Stimulated activated naive CD8-positive, alpha-beta T cell treated with anti-CD3 and anti-CD28 coated beads, Interleukin-15, Interleukin-2, amounts not matched to agents 100 ng/mL and 50 ng/mL, for 24 hours (primary cell): ENCODE measurements around the gene IGF2BP3.

ENCODE experiments used
- H3K27ac Mint-ChIP-seq: one replicate; pipeline ENCODE4 v1.8.0; 2021; ENCODE audit warnings: mild to moderate bottlenecking, mixed read lengths
- H3K27me3 Mint-ChIP-seq: one replicate; pipeline ENCODE4 v1.8.0; 2021; ENCODE audit warnings: mixed read lengths
- H3K36me3 Mint-ChIP-seq: one replicate; pipeline ENCODE4 v1.8.0; 2021; ENCODE audit warnings: low read depth, mixed read lengths
- H3K4me1 Mint-ChIP-seq: one replicate; pipeline ENCODE4 v1.8.0; 2021; ENCODE audit warnings: low read depth, mixed read lengths
- H3K4me3 Mint-ChIP-seq: one replicate; pipeline ENCODE4 v1.8.0; 2021; ENCODE audit warnings: mild to moderate bottlenecking, mixed read lengths
- H3K9me3 Mint-ChIP-seq: one replicate; pipeline ENCODE4 v1.8.0; 2021; ENCODE audit warnings: mixed read lengths

Gene IGF2BP3

DNA sequence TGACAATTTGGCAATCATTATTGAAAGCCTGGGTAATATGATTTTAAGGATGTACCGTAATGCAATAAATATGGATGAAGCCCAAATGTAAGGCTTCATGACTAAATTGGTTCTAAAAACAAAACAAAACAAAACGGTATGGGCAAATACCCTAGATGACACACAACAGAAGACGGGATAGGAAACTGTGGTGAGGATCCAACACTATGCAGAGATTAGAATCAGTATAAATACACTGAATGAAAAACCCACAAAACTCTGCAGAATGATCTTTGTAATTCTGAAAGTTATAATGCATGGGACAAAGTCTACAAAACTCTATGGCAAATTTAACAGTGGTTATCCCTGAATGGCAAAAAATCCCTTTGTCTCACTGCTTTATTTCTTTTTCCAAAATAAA lies 113.6 kb downstream of the IGF2BP3 start:
- Mint-ChIP-seq H3K27me3 (peaks cover 24% of the 10 kb centered on the region), H3K36me3 (no peaks in the 10 kb centered on the region), H3K4me1 (peaks cover 36% of the 10 kb centered on the region), H3K9me3 (no peaks in the 10 kb centered on the region), H3K27ac (no peak overlapping the region), H3K4me3 (no peak overlapping the region)

DNA sequence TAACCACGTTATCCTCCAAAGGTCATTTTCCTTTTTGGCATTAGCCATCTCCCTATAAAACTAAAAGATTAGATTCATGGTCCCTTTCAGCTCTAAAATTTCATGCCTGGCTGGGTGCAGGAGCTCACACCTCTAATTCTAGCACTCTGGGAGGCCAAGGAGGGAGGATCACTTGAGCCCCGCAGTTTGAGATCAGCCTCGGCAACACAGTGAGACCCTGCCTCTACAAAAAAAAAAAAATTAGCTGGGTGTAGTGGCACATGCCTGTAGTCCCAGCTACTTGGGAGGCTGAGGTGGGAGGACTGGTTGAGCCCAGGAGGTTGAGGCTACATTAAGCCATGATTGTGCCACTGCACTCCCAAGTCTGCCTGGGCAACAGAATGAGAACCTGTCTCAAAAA lies 114.1 kb downstream of the IGF2BP3 start:
- peaks cover 40% of the 10 kb centered on the region for H3K4me1 Mint-ChIP-seq
- H3K27ac Mint-ChIP-seq: no peak overlapping the region
- H3K36me3 Mint-ChIP-seq: no peaks in the 10 kb centered on the region
- no peak overlapping the region for H3K4me3 Mint-ChIP-seq
- H3K9me3 Mint-ChIP-seq: no peaks in the 10 kb centered on the region
- peaks cover 24% of the 10 kb centered on the region for H3K27me3 Mint-ChIP-seq

DNA sequence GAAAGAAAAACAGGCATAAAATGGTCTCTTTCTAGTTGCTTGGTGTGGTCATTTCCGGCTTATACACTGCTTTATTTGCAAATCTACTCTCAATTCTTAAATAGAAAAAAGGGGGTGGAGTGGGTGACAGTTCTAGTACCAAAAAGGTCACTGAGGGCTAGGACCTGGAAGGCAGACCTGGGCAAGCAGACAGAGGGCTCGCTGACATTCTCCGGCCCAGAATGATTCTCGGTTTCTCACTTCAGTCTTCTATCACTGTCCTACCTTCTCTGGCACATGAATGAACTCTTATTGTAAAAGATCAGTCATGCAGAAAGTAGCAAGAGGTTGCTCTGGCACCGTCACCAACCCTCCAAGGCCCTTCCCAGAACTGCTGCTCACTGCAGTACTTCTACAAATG lies 117.1 kb downstream of the IGF2BP3 start:
- no peaks in the 10 kb centered on the region for H3K9me3 Mint-ChIP-seq
- peak overlapping the region; percentile 28 for H3K27ac Mint-ChIP-seq
- H3K27me3 Mint-ChIP-seq: peaks cover 12% of the 10 kb centered on the region
- no peak overlapping the region for H3K4me3 Mint-ChIP-seq
- H3K36me3 Mint-ChIP-seq: no peaks in the 10 kb centered on the region
- peaks cover 43% of the 10 kb centered on the region for H3K4me1 Mint-ChIP-seq

DNA sequence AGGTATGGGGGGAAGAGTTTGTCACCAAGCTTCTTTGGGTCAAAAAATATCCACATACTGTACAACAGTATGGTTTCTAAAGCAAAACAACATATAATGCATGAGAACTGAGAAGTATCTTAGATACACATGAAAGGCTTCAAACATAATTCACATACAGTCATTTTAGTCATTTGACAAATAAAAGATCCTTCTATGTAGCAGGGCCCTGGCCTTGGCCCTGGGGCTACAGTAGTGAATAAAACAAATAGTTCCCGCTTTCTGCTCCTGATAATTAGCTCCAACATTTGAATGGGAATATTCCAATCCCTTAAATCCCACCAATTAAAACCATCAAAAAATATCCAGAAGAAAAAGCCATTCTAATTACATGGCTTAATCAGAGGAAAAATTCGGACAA lies 119.8 kb downstream of the IGF2BP3 start:
- Mint-ChIP-seq H3K36me3 (no peaks in the 10 kb centered on the region), H3K27ac (no peak overlapping the region), H3K4me3 (no peak overlapping the region), H3K9me3 (no peaks in the 10 kb centered on the region), H3K27me3 (peaks cover 8% of the 10 kb centered on the region), H3K4me1 (peaks cover 48% of the 10 kb centered on the region)

DNA sequence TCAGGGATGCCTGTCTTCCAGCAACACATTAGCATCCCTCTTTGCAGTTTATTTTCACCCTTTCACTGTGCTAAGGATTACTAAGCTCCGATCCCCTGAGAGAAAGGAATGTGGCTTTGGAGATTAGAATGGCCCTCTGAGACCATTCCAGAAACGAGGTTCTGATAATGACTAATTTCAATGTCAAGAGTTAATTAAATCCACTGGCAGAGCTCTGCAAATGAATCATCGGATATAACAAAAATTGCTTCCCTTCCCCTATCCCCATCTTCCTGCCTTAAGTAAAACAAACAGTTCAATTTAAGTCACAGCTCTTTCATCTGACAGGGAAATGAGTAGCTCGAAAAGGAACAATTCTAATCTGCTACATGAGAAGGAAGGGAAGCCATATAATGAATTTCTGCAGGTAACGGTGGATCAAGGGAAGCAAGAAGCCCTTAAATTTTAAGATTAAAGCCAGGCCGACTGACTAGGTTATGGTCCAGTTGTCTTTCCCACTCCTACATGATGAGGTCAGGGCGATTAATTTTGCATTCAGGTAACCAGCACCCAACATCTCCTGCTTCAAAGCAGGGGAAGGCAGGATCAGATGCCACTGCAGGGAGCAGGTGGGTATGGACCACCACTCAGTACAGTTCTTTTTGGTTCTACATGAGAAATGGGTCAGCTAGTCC lies 120.7 kb downstream of the IGF2BP3 start:
- H3K4me3 Mint-ChIP-seq: no peak overlapping the region
- H3K4me1 Mint-ChIP-seq: peaks cover 54% of the 10 kb centered on the region
- no peaks in the 10 kb centered on the region for H3K9me3 Mint-ChIP-seq
- H3K36me3 Mint-ChIP-seq: no peaks in the 10 kb centered on the region
- H3K27ac Mint-ChIP-seq: no peak overlapping the region
- peaks cover under 1% of the 10 kb centered on the region for H3K27me3 Mint-ChIP-seq

DNA sequence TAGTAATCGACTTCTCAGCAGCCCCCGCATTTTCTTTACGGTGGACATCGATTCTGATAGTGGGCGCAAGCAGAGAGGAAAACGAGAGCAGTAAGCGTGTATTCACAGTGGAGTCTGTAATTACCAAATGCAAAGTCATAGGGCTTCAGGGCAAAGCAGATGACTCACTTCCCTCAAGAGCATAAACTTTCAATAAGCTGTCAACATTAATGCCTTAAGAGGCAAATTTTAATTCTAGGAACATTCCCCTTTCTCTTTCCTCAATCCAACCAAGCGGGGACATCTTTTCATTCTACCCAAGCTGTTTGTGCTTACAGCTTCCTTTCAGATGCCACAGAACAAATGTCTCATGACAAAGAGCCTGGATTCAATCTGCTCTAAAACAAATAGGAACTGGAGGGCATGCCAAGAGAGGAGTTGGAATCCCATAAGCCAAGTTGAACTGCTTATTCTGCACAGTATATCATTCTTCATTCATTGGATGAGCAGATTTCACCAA lies 122.6 kb downstream of the IGF2BP3 start:
- Mint-ChIP-seq H3K27me3 (no peaks in the 10 kb centered on the region), H3K9me3 (no peaks in the 10 kb centered on the region), H3K4me1 (peaks cover 44% of the 10 kb centered on the region), H3K36me3 (no peaks in the 10 kb centered on the region), H3K4me3 (peak overlapping the region; percentile 18), H3K27ac (no peak overlapping the region)

DNA sequence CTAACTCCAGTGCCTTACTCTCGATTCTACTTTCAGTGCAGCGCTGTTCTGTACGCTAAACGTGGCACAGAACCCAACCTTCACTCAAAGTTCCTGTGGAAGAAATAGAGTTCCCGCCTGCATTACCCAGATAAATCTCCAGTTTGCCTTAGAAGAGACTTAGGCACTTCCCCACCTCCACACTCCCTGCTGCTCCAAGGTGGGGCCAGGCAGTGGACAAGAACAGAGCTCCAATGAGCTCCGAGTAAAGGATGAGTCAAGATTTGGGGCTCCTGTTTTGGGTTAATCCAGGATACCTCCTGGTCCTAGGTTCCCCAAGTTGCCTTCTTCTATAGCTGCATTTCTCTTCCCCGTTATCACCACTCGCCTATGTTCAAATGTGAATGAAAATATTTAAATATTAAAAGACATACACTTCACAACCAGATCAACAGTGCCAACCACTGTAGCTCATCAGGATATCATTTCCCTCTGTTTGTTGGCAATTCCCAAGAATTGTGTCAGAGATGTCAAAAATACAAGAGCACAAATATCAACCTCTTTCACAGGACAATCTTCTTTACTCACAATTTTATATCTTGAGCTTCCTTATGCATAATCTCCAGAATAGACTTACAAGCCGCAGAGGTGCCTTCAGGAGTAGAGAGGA lies 123.1 kb downstream of the IGF2BP3 start:
- H3K4me3 Mint-ChIP-seq: peak overlapping the region; percentile 46
- no peaks in the 10 kb centered on the region for H3K9me3 Mint-ChIP-seq
- no peaks in the 10 kb centered on the region for H3K27me3 Mint-ChIP-seq
- no peak overlapping the region for H3K27ac Mint-ChIP-seq
- H3K4me1 Mint-ChIP-seq: peaks cover 44% of the 10 kb centered on the region
- H3K36me3 Mint-ChIP-seq: no peaks in the 10 kb centered on the region

DNA sequence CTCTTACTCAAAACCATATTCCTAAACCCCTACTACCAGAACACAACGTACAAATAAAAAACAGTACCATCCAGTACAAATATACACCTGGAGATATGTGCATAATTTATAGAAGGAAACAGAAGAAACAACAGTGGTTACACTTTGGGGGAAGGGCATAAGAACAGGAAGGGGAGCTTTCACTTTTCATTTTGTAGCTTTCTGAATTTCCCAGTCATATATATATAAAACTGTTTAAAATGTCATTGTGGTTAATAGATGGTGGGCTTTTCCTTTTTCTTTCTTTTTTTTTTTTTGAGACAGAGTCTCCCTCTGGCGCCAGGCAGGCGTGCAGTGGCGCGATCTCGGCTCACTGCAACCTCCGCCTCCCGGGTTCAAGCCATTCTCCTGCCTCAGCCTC lies 124.0 kb downstream of the IGF2BP3 start:
- H3K36me3 Mint-ChIP-seq: no peaks in the 10 kb centered on the region
- H3K27ac Mint-ChIP-seq: peak overlapping the region; percentile 83
- H3K27me3 Mint-ChIP-seq: no peaks in the 10 kb centered on the region
- H3K4me1 Mint-ChIP-seq: peaks cover 37% of the 10 kb centered on the region
- peak overlapping the region; percentile 78 for H3K4me3 Mint-ChIP-seq
- no peaks in the 10 kb centered on the region for H3K9me3 Mint-ChIP-seq

DNA sequence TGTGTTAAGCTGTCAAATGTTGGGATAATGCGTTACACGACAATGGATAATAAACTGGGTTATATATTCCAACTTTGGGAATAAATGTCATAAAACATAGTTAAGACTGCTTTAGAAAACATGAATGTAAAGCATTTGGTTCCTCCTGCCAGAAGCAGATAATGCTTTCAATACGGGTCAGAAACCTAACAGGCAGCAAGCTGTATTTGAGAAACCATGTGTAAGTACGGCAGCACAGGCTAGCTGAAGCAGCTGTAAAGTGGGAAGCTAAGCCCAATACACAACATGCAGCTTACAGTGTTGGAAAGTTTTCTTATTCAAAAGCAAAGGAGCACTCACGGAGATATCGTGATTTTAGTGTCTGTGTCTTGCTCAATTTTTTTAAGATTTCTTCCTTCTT lies 124.7 kb downstream of the IGF2BP3 start:
- no peaks in the 10 kb centered on the region for H3K36me3 Mint-ChIP-seq
- peaks cover 35% of the 10 kb centered on the region for H3K4me1 Mint-ChIP-seq
- H3K27ac Mint-ChIP-seq: peak overlapping the region; percentile 83
- H3K27me3 Mint-ChIP-seq: no peaks in the 10 kb centered on the region
- H3K4me3 Mint-ChIP-seq: peak overlapping the region; percentile 78
- H3K9me3 Mint-ChIP-seq: no peaks in the 10 kb centered on the region

DNA sequence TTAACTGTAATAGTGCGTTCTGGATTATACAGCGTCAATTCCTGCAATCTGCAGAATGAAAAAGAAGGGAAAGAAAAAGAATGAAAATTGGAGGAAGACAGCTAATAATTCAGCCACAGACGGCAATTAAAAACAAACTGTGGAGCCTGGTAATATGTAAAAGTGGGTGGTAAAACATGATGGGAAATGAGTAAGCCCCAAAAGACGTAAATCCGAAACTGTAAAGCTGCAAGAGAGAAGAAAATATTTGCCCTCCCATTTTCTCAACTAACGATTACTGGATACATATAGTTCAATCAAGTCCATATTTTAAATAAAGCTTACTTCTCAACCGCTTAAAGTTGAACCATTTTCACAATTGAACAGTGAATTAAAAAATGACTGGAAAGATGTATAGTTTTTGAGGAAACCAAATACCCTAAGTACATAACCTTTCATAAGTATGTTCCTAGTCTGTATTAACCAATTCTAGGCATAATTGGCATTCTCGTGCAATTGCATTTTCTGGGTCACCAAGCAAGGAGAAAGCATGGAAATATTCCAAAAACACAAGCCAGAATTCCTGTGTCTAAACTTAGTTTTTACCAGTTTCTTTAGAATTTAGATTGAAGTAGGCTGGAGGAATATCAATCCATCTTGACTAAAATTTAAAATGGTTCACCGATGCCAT lies 126.3 kb downstream of the IGF2BP3 start:
- peaks cover 5% of the 10 kb centered on the region for H3K27me3 Mint-ChIP-seq
- no peaks in the 10 kb centered on the region for H3K9me3 Mint-ChIP-seq
- H3K4me3 Mint-ChIP-seq: no peak overlapping the region
- H3K4me1 Mint-ChIP-seq: peaks cover 34% of the 10 kb centered on the region
- no peak overlapping the region for H3K27ac Mint-ChIP-seq
- H3K36me3 Mint-ChIP-seq: no peaks in the 10 kb centered on the region

DNA sequence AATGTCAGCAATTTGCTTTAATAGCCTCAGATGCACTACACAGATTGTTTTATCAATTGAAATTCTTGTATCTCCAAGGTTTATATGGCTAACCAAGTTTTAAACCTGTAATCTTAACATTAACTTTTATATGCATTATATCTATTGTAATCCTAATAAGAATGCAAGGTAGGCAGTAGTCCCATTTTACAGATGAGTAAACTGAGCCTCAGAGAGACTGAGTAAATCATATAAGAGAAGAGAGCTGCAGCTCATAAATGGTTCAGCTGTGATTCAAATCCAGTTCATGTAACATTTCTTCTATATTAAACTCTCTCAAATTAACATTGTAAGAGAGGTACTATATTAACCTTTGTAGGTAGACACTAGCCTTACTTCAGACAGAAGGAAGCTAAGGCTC lies 127.2 kb downstream of the IGF2BP3 start:
- peaks cover 7% of the 10 kb centered on the region for H3K27me3 Mint-ChIP-seq
- H3K27ac Mint-ChIP-seq: no peak overlapping the region
- H3K4me1 Mint-ChIP-seq: peaks cover 33% of the 10 kb centered on the region
- H3K4me3 Mint-ChIP-seq: no peak overlapping the region
- no peaks in the 10 kb centered on the region for H3K36me3 Mint-ChIP-seq
- H3K9me3 Mint-ChIP-seq: no peaks in the 10 kb centered on the region

DNA sequence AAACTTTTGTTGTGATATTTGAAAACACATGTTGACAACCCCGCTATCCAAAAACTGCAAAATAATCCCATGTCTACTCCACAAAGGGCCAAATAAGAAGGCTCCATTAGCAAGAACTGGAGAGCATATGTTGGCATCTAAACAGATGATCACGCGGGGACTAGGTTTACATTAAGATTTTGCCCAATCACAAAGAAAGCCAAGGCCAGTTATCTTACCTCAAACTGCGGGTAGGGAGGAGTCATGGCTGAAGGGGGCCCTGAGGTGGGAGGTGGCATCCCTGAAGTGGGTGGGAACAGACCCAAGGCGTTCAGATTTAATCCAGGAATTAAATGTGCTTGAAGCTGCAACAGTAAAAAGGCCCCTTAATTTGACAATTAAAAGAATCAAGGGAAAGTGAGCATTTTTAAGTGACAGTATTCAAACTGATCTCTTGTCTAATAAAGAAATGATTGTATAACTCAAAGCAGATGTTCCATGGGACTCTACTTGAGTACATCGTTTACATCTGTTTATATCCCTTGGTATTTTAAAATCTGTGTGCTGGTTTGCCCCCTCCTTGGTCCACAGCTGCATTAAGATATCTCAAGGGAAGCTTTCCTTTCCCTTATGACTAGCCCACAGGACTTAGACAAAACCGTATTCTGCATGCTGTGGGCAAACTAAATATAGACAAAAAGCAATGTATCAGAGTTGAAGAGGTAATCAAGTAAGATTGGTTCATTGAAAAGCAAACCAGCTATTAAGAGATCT lies 128.3 kb downstream of the IGF2BP3 start:
- H3K4me3 Mint-ChIP-seq: no peak overlapping the region
- no peaks in the 10 kb centered on the region for H3K36me3 Mint-ChIP-seq
- no peak overlapping the region for H3K27ac Mint-ChIP-seq
- H3K27me3 Mint-ChIP-seq: peaks cover 10% of the 10 kb centered on the region
- H3K9me3 Mint-ChIP-seq: no peaks in the 10 kb centered on the region
- peaks cover 22% of the 10 kb centered on the region for H3K4me1 Mint-ChIP-seq

DNA sequence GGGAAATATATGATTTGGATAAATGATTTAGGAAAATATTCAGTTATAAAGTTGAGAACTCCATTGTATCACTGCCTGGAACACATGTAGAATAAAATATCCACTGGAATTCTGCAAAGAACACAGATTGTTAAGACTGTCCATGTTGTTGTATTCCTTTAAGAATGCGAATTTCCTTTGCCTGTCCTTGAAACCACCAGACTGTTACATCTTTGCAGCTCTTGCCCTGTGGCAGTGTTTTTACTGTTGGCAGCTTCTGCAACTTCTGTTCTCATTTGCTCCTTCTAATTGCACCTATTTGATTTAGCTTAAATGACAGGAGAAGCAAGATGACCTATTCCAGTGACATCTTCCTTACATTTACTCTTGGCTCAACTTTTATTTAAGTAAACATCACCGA lies 131.4 kb downstream of the IGF2BP3 start:
- H3K4me1 Mint-ChIP-seq: no peaks in the 10 kb centered on the region
- no peaks in the 10 kb centered on the region for H3K9me3 Mint-ChIP-seq
- H3K27me3 Mint-ChIP-seq: peaks cover 10% of the 10 kb centered on the region
- H3K27ac Mint-ChIP-seq: no peak overlapping the region
- no peaks in the 10 kb centered on the region for H3K36me3 Mint-ChIP-seq
- no peak overlapping the region for H3K4me3 Mint-ChIP-seq

DNA sequence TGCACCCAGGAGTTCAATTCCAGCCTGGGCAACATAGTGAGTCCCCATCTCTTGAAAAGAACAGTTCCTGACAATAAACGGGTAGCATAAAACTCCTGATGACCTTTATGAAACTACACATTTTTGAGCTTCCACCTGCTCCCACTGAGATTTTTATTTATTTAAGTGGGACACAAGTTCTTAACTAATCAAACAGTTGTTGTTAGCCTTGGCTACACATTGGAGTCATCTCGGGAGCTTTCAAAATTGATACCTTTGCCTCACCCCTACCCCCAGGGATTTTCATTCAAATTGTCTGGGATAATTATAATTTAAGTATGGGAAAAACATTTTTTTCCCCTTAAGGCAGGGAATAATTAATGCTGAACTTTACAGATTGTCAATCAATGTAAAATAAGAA lies 131.9 kb downstream of the IGF2BP3 start:
- no peaks in the 10 kb centered on the region for H3K36me3 Mint-ChIP-seq
- no peaks in the 10 kb centered on the region for H3K4me1 Mint-ChIP-seq
- peaks cover 10% of the 10 kb centered on the region for H3K27me3 Mint-ChIP-seq
- H3K4me3 Mint-ChIP-seq: no peak overlapping the region
- no peaks in the 10 kb centered on the region for H3K9me3 Mint-ChIP-seq
- H3K27ac Mint-ChIP-seq: no peak overlapping the region

DNA sequence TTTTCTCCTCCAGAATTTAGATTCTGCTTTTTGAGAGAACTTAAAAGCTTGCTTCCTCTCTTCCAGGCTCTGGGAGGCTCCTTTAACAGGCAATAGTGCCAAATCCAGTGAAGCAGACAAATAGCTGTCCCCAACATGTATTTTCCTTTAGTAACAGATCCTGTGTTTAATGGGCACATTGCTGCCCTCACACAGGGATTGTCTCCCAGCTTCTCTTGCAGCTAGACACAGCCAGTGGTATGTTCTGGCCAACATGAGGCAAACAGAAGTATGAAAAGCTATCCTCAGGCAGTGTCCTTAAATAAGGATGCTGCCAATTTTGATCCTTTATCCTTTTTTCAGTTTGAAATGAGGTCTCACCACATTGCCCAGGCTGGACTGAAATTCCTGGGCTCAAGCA lies 132.9 kb downstream of the IGF2BP3 start:
- Mint-ChIP-seq H3K36me3 (no peaks in the 10 kb centered on the region), H3K27ac (no peak overlapping the region), H3K9me3 (no peaks in the 10 kb centered on the region), H3K4me3 (no peak overlapping the region), H3K4me1 (no peaks in the 10 kb centered on the region), H3K27me3 (peaks cover 10% of the 10 kb centered on the region)
